GM18873 (cell line): ENCODE data around the gene SLITRK1.

Experiments
- ATAC-seq: cut with Tn5 transposase; IDR thresholded peaks from one replicate; pipeline ENCODE4 v1.9.1; 2021; ENCODE audit warnings: mild to moderate bottlenecking, moderate library complexity, moderate number of reproducible peaks; ENCODE audit not compliant: unreplicated experiment, low FRiP score

The SLITRK1 gene, protein sequence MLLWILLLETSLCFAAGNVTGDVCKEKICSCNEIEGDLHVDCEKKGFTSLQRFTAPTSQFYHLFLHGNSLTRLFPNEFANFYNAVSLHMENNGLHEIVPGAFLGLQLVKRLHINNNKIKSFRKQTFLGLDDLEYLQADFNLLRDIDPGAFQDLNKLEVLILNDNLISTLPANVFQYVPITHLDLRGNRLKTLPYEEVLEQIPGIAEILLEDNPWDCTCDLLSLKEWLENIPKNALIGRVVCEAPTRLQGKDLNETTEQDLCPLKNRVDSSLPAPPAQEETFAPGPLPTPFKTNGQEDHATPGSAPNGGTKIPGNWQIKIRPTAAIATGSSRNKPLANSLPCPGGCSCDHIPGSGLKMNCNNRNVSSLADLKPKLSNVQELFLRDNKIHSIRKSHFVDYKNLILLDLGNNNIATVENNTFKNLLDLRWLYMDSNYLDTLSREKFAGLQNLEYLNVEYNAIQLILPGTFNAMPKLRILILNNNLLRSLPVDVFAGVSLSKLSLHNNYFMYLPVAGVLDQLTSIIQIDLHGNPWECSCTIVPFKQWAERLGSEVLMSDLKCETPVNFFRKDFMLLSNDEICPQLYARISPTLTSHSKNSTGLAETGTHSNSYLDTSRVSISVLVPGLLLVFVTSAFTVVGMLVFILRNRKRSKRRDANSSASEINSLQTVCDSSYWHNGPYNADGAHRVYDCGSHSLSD

GRCh38 chr13:83881917-83882605 lies at the start of gene SLITRK1:
TSS of gene SLITRK1 (minus strand) at chr13:83882474. CDS start at chr13:83881507, 967 bp downstream.
- no peak for ATAC-seq

DNA sequence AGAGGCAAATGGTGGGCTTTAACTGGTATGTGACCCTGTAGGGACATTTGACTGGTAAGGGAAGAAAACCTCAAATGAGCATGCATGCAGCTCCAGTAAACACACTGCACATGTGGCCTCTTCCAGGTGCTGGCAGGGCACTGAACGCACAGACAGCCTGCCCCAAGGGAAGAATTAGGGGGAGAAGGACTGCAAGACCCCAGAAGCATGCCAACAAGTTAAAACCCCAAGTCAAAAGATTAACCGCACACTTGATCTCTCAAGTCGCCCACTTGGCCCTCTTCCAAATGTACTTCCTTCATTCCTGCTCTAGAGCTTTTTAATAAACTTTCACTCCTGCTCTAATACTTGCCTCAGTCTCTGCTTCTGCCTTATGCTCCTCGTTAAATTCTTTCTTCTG lies 46.9 kb upstream of the SLITRK1 start:
- no peak for ATAC-seq

- ATAC-seq: no peak
Measured at GRCh38 chr13:83919775-83920174, 37.5 kb upstream of the SLITRK1 start.

- ATAC-seq: no peak
Measured at GRCh38 chr13:83914368-83914767, 32.1 kb upstream of the SLITRK1 start.

DNA sequence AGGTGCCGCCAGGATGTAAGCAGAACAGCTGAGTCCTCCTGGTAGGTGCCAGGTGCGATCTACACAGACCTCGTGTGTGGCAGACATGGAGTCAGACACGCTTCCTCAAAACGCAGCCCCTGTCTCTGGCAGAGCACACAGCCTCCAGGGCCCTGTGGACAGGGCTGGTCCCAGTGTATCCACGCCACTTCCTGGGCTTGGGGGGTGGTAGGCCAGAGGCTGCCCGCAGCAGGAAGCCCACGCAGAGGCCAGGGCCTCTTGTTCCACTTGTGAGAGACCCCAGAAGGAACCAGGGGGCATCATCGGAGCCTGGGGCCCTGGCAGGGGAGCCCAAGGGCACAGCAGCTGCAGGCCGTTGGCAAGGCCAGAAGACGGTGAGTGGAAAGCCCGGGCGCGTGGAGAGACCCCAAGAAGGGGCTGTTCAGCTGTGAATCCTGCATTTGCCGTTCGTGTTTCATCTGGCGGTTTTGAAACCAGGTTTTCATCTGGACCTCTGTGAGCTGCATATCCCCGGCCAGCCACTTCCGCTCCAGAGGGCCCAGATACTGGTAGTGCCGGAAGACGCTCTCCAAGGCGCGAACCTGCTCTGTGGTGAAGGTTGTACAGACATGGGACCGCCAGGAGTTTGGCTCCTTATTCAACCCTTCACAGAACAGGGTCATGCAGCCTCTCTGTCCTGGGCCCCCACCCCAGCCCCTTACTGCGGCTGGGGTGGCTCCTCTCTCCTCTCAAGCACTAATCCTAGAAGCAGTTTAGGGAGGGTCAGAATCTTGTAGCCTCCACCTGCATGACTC lies 25.1 kb upstream of the SLITRK1 start:
- ATAC-seq: no peak

- no peak for ATAC-seq
Measured at GRCh38 chr13:83906240-83906820, 24.1 kb upstream of the SLITRK1 start.

GRCh38 chr13:83905641-83906040 lies 23.4 kb upstream of the SLITRK1 start:
- ATAC-seq: no peak

- no peak for ATAC-seq
Measured at GRCh38 chr13:83895994-83896580, 13.8 kb upstream of the SLITRK1 start.

DNA sequence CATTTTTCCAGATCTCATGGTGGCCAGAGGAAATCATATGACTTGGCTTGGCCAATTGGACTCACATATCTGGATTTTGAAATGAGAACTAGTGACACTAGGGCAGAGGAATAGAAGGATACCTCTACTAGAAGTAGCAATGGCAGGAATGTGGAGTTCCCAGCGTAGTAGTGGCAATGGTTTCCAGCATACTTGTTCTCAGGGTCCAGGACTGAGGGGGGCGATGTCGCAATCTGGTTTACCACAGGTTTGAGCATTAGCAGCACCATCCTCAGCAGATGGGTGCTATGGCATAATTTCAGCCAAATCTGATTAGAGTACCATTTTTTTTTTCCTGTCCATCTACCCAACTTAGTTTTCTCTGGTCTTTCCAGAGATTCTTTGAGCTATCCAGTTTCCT lies 8.1 kb upstream of the SLITRK1 start:
- ATAC-seq: no peak

DNA sequence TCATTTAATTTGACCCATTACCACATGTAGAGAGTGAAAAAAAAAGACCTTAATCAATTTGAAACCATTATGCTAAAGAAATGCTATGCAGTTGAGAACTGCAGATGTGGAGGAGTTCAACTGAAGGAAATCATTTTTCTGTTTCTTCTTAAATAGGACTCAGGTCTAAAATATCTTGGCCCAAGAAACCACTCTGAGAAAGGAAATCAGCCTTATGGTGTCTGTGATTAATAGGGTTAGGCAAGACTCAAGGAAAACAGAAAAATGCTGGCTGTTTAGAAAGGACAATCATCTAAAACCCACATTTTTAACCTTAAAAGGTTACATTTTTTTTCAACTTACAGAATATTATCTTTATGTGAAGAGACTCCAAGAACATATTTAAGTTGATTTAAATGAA lies 1.9 kb upstream of the SLITRK1 start:
- no peak for ATAC-seq

DNA sequence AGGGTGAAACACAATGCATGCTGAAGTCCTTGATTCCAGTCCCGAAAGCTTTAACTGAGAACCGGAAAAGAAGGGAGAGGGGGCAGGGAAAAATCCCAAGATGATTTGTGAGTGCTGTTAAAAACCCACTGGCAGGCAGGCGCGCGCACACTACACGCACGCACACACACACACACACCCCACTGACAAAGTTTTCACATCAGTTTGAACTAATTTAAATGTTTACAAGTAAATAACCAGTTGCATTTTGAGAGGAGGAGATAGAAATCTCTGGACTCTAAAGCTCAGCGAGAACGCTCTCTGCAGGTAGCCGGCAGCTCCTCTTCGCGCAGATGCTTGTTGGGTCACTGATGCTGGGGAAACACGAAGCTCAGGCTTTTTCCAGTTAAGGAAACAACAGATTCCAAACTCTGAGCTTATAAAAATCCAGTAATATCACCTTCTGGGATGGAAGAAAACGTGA lies 818 bp upstream of the SLITRK1 start:
- no peak for ATAC-seq

DNA sequence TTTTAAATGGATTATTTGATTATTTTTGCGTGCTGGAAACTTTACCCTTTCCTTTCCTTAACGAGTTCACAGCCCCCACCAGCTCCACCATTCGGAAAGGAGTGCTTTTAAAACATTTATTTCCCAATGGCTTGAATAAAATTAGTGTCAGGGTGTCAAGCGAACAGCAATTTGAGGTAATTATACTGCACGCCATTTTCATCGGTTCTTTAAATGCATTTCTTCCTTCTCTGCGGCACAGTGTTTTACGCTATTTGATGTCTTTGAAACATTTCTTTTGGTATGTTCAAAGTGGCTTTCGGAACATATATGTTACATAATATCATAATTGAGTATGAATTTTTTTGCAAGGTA lies 309 bp upstream of the SLITRK1 start:
- ATAC-seq: no peak

GRCh38 chr13:83881140-83881684 lies 1.1 kb downstream of the SLITRK1 start:
- ATAC-seq: no peak

- ATAC-seq: no peak
Measured at GRCh38 chr13:83880275-83881139, 1.8 kb downstream of the SLITRK1 start.

DNA sequence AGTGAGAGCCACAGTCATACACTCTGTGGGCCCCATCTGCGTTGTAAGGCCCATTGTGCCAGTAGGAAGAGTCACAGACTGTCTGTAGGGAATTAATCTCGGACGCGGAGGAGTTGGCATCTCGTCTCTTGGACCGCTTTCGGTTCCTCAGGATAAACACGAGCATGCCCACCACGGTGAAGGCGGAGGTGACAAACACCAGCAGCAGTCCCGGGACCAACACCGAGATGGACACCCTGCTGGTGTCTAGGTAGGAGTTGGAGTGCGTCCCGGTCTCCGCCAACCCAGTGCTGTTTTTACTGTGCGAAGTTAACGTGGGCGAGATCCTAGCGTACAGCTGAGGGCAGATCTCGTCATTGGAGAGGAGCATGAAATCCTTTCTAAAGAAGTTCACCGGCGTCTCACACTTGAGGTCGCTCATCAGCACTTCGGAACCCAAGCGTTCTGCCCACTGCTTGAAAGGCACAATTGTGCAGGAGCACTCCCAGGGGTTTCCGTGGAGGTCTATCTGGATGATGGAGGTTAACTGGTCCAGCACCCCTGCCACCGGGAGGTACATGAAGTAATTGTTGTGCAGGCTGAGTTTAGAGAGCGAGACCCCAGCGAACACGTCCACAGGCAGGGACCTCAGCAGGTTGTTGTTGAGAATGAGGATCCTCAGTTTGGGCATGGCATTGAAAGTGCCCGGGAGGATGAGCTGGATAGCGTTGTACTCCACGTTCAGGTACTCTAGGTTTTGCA lies 2.7 kb downstream of the SLITRK1 start:
- no peak for ATAC-seq

DNA sequence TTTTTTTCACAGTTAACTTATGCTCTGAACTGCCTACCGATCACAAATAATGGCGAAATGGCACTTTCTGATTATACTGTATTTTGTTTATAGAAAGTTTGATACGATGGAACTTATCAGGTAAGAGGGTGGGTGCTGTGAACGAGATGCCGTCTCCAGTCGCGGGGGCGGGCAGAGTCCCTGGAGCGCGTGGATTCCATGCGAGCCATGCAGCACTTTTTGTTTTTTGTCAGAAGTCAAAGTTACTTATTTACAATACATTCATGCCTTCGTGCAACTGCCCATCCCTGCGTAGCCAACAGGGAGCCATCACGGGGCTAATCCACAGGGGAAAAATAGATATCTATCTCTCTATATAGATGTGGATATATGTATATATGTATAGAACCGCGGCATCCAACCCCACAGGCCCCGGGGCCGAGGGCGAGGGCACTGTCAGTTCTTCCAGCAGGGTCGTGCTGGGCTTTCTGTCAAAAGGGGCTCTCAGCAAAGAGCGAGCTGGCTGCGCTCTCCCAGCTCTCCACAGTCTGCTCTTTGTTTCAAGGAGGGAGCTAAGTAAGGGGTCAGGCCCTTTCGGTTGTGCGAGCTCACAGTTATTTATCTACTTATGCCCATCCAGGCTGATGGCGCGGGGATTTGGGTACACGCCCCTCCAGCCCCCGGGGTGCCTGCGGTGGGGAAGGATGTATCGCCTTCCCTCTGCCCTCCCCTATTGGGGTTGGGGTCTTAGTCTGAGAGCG lies 3.4 kb downstream of the SLITRK1 start:
- no peak for ATAC-seq

DNA sequence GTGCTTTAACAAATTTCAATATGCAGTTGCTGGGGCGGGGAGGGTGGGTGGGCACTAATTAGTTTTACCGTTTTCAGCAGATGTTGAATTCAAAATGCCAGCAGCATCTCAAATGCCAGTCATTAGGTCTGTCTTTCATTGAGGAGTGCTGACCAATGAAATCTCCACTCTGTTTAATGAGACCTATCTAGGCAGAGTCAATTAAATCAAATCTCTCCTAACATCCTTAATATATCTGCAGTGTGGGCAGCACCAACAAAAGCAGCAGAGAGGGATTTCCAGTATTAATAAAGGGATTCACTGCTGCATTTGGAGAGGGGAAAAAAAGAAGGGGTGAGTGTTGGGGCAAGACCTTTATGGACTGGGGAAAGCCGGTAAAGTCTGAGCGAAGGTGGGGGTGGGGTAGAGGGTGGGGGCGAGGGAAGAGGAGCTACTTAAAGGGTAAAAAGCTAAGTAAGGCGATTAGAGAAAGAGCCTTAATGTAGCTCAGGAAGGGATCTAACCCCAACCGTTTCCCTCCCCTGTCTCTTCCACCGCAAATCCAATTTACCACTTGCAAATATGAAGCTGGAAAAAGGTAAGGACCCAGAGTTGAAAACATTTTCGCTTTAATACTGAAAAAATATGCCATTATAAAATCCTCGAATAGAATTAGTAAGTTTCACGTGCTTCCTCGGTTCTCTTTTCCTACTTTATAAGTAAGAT lies 4.5 kb downstream of the SLITRK1 start:
- no peak for ATAC-seq
